Keratinocyte (primary cell): Measurements from ENCODE around the gene C6orf132. TPM values are rescaled to one million over a fixed set of nuclear protein-coding genes. Genes with fewer than 3 reads are reported as not detected.

Source experiments
- DNase-seq: peaks from one replicate; pipeline ENCODE4 v3.0.0-alpha.2; 2011; ENCODE audit warnings: low read depth, missing footprints, low spot score
- FAIRE-seq: peaks from 2 replicates; lab custom pipeline; 2011; peaks lifted over from hg19 to GRCh38; lab: Jason Lieb, UNC
- H2AFZ ChIP-seq: 2 replicates; pipeline ENCODE4 v1.6.0; 2012; ENCODE audit warnings: low read length, control low read depth, inconsistent platforms; ENCODE audit not compliant: control insufficient read depth
- H3K27ac ChIP-seq: 2 replicates; pipeline ENCODE4 v1.5.1; 2011; ENCODE audit warnings: low read length; ENCODE audit not compliant: control insufficient read depth, insufficient read depth
- H3K27me3 ChIP-seq: 3 replicates; pipeline ENCODE4 v1.6.0; 2011; ENCODE audit warnings: low read length; ENCODE audit not compliant: control insufficient read depth, insufficient read depth; ENCODE audit errors: extremely low read depth
- H3K36me3 ChIP-seq, 2 experiments: 2 replicates in 1 of 2; 3 replicates in 1 of 2; pipeline ENCODE4 v1.5.1; 2011; ENCODE audit warnings: low read length in 2 of 2, mild to moderate bottlenecking in 1 of 2; ENCODE audit not compliant: control insufficient read depth in 2 of 2, insufficient read depth in 2 of 2; ENCODE audit errors: extremely low read depth in 1 of 2
- H3K4me1 ChIP-seq: 3 replicates; pipeline ENCODE4 v1.5.1; 2011; ENCODE audit warnings: low read length; ENCODE audit not compliant: control insufficient read depth, insufficient read depth; ENCODE audit errors: extremely low read depth
- H3K4me2 ChIP-seq: 3 replicates; pipeline ENCODE4 v1.6.0; 2011; ENCODE audit warnings: low read depth, low read length; ENCODE audit not compliant: control insufficient read depth, insufficient read depth; ENCODE audit errors: extremely low read depth
- H3K4me3 ChIP-seq, 3 experiments: fragments of 200-600 bp in 1 of 3; sonication (generic) in 1 of 3; 2 replicates in 2 of 3; 3 replicates in 1 of 3; pipeline ENCODE4 v1.5.1; 2011 to 2016; ENCODE audit warnings: low read length in 3 of 3, mild to moderate bottlenecking in 3 of 3, control low read depth in 2 of 3, inconsistent platforms in 1 of 3, low read depth in 1 of 3, mixed read lengths in 1 of 3, mixed run types in 1 of 3, moderate library complexity in 1 of 3; ENCODE audit not compliant: control insufficient read depth in 2 of 3, insufficient read depth in 2 of 3; ENCODE audit errors: extremely low read depth in 1 of 3
- H3K79me2 ChIP-seq: 2 replicates; pipeline ENCODE4 v1.6.0; 2012; ENCODE audit warnings: low read length; ENCODE audit not compliant: control insufficient read depth, insufficient read depth
- H3K9ac ChIP-seq: 3 replicates; pipeline ENCODE4 v1.6.0; 2011; ENCODE audit warnings: low read length; ENCODE audit not compliant: control insufficient read depth, insufficient read depth; ENCODE audit errors: extremely low read depth
- H3K9me1 ChIP-seq: 3 replicates; pipeline ENCODE4 v1.6.0; 2011; ENCODE audit warnings: low read length; ENCODE audit not compliant: control insufficient read depth, insufficient read depth; ENCODE audit errors: extremely low read depth
- H3K9me3 ChIP-seq: 2 replicates; pipeline ENCODE4 v1.5.1; 2012; ENCODE audit warnings: low read depth, low read length; ENCODE audit not compliant: control insufficient read depth
- H4K20me1 ChIP-seq: 3 replicates; pipeline ENCODE4 v1.6.0; 2011; ENCODE audit warnings: low read length; ENCODE audit not compliant: control insufficient read depth, insufficient read depth; ENCODE audit errors: extremely low read depth
- EZH2 ChIP-seq: IDR thresholded peaks from one replicate; pipeline ENCODE4 v1.6.1; 2012; ENCODE audit warnings: inconsistent platforms, mild to moderate bottlenecking, low read length, moderate library complexity
- dilution Hi-C: fragments of 300-500 bp; cut with MboI; formaldehyde crosslinking; loops from one replicate; pipeline ENCODE4 v1.7.0; 2020; ENCODE audit warnings: low sequenced_read_pairs; ENCODE audit not compliant: extremely low pct_ligation_motif_present
- polyA plus RNA-seq, 5 experiments: library from polyadenylated mRNA; depleted of rRNA in 3 of 5; stranded (reverse) in 3 of 5; stranded (forward) in 1 of 5; unstranded in 1 of 5; fragments of >200 nt; gene quantifications; 1 replicate in 1 of 5; 2 replicates in 3 of 5; 3 replicates in 1 of 5; pipeline versions ENCODE4 v1.2.1 to v1.2.3, GENCODE V29; 2011 to 2012; ENCODE audit warnings: missing spikeins in 2 of 5, low read depth in 1 of 5, low replicate concordance in 1 of 5
- TF ChIP-seq, protein P1 (sequence below), 3 experiments: IDR thresholded peaks in 1 of 3; conservative IDR thresholded peaks in 1 of 3; optimal IDR thresholded peaks in 1 of 3; 2 replicates in 2 of 3; 3 replicates in 1 of 3; pipeline versions ENCODE3 to v1.5.1; 2011; ENCODE audit warnings: low read length in 3 of 3, mild to moderate bottlenecking in 3 of 3, moderate library complexity in 2 of 3, control low read depth in 1 of 3, inconsistent platforms in 1 of 3; ENCODE audit not compliant: insufficient read depth in 2 of 3; ENCODE audit errors: extremely low read depth in 1 of 3

C6orf132 gene
- polyA plus RNA-seq, 1 donor (not counting 4 experiments of a cell fraction or from before 2014, with no cell fraction given) = 11.8 TPM

DNA sequence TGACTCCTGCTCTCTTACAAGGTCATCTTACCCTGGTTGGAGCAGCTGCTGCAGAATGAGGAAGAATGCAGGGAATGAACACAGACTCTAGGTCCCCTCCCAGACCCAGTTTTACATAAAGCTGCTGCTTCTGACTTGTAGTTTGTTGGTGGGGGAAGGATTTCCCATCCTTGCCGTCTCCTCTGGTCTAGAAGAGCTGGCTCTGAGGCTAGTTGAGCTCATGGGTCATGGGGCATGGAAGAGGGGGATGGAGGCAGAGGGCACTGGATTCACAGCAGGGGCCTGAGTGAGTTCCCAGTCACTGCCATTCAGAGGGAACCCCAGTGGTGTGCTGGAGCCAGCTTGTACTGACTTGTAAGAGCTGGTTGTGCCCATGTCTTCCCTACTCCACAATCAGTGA lies 21.6 kb upstream of the C6orf132 start:
- Histone ChIP-seq H3K4me1 (peaks cover 15% of the 10 kb centered on the region), H3K4me3 (no peak overlapping the region), H3K9ac (no peak overlapping the region), H4K20me1 (no peaks in the 10 kb centered on the region), H3K4me2 (peak overlapping the region; percentile 3), H3K9me3 (no peaks in the 10 kb centered on the region), H2AFZ (no peak overlapping the region), H3K27ac (no peak overlapping the region), H3K9me1 (no peaks in the 10 kb centered on the region), H3K27me3 (no peaks in the 10 kb centered on the region), H3K36me3 (no peaks in the 10 kb centered on the region), H3K79me2 (no peaks in the 10 kb centered on the region)
- TF ChIP-seq EZH2 = no peak
- TF ChIP-seq, protein P1, sequence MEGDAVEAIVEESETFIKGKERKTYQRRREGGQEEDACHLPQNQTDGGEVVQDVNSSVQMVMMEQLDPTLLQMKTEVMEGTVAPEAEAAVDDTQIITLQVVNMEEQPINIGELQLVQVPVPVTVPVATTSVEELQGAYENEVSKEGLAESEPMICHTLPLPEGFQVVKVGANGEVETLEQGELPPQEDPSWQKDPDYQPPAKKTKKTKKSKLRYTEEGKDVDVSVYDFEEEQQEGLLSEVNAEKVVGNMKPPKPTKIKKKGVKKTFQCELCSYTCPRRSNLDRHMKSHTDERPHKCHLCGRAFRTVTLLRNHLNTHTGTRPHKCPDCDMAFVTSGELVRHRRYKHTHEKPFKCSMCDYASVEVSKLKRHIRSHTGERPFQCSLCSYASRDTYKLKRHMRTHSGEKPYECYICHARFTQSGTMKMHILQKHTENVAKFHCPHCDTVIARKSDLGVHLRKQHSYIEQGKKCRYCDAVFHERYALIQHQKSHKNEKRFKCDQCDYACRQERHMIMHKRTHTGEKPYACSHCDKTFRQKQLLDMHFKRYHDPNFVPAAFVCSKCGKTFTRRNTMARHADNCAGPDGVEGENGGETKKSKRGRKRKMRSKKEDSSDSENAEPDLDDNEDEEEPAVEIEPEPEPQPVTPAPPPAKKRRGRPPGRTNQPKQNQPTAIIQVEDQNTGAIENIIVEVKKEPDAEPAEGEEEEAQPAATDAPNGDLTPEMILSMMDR (optimal IDR thresholded peaks at IDR 0.05 in 1 of 3, IDR thresholded peaks at IDR 0.05 in 1 of 3, conservative IDR thresholded peaks at IDR 0.05 in 1 of 3; ENCODE audit: extremely low read depth in 1 of 3, insufficient read depth in 2 of 3, low read length in 3 of 3) = no peak
- DNase-seq (no peak), FAIRE-seq (no peak)
- dilution Hi-C loops = no loop called here

GRCh38 chr6:42162812-42163211 lies 20.4 kb upstream of the C6orf132 start:
- no peaks in the 10 kb centered on the region for H3K27me3 ChIP-seq
- FAIRE-seq = no peak
- H3K9me3 ChIP-seq = no peaks in the 10 kb centered on the region
- no peaks in the 10 kb centered on the region for H3K9me1 ChIP-seq
- TF ChIP-seq EZH2 = no peak
- TF ChIP-seq, protein P1 (optimal IDR thresholded peaks at IDR 0.05 in 1 of 3, IDR thresholded peaks at IDR 0.05 in 1 of 3, conservative IDR thresholded peaks at IDR 0.05 in 1 of 3; ENCODE audit: extremely low read depth in 1 of 3, insufficient read depth in 2 of 3, low read length in 3 of 3) = no peak
- no peak overlapping the region for H3K27ac ChIP-seq
- DNase-seq = no peak
- no peaks in the 10 kb centered on the region for H3K79me2 ChIP-seq
- no peak overlapping the region for H2AFZ ChIP-seq
- H3K4me3 ChIP-seq = no peak overlapping the region
- dilution Hi-C loops = no loop called here
- peaks cover 21% of the 10 kb centered on the region for H3K4me1 ChIP-seq
- H4K20me1 ChIP-seq = no peaks in the 10 kb centered on the region
- H3K4me2 ChIP-seq = no peak overlapping the region
- no peak overlapping the region for H3K9ac ChIP-seq
- H3K36me3 ChIP-seq = no peaks in the 10 kb centered on the region
